ENCODE results near the gene GLI3. TPM values are rescaled to one million over a fixed set of nuclear protein-coding genes. Genes with fewer than 3 reads are reported as not detected.
A peak's percentile ranks its signal among the peaks of the same experiment; 100 is the strongest.

GLI3 gene
- total and polyA plus RNA-seq, 2 donors (not counting 1 experiment from before 2014, with no cell fraction given) = 6.4 to 6.5 TPM

- no peak overlapping the region for H2AFZ ChIP-seq (ENCODE audit: low read length)
- no peaks in the 10 kb centered on the region for H3K79me2 ChIP-seq (ENCODE audit: control insufficient read depth, insufficient read depth, low read length)
- H3K4me2 ChIP-seq (ENCODE audit: extremely low read depth, insufficient read depth, low read length) = no peak overlapping the region
- no peaks in the 10 kb centered on the region for H3K36me3 ChIP-seq (ENCODE audit: control insufficient read depth, insufficient read depth, low read length)
- H3K27ac ChIP-seq (ENCODE audit: insufficient read depth, low read length) = no peak overlapping the region
- H4K20me1 ChIP-seq (ENCODE audit: control insufficient read depth, extremely low read depth, insufficient read depth, low read length) = no peaks in the 10 kb centered on the region
- H3K27me3 ChIP-seq (ENCODE audit: control insufficient read depth, insufficient read depth, low read length) = no peaks in the 10 kb centered on the region
- H3K9ac ChIP-seq (ENCODE audit: insufficient read depth, low read length) = no peak overlapping the region
- H3K9me3 ChIP-seq (ENCODE audit: control insufficient read depth, insufficient read depth, low read depth, low read length) = no peaks in the 10 kb centered on the region
- TF ChIP-seq EZH2 (IDR thresholded peaks at IDR 0.05; ENCODE audit: low read length, missing control alignments) (no peak), CTCF (conservative IDR thresholded peaks at IDR 0.05 in 1 of 2, IDR thresholded peaks at IDR 0.05 in 1 of 2; ENCODE audit: low read depth in 1 of 2, low read length in 2 of 2) (no peak)
- peaks cover 6% of the 10 kb centered on the region for H3K4me1 ChIP-seq (ENCODE audit: control insufficient read depth, extremely low read depth, insufficient read depth, low read length)
- H3K4me3 ChIP-seq (replicated peaks in 1 of 4; ENCODE audit: control extremely low read depth in 1 of 4, insufficient read depth in 1 of 4, low read depth in 3 of 4, low read length in 4 of 4) = no peak overlapping the region
- peak; percentile 62 to 73 for DNase-seq (ENCODE audit: low read depth in 2 of 2)
Observed at GRCh38 chr7:41984888-41985287, 252.1 kb downstream of the GLI3 start.

GRCh38 chr7:41981046-41982040 lies 255.7 kb downstream of the GLI3 start:
- Histone ChIP-seq H3K9me3 (ENCODE audit: control insufficient read depth, insufficient read depth, low read depth, low read length) (no peaks in the 10 kb centered on the region), H3K9ac (ENCODE audit: insufficient read depth, low read length) (no peak overlapping the region), H3K4me2 (ENCODE audit: extremely low read depth, insufficient read depth, low read length) (no peak overlapping the region), H3K79me2 (ENCODE audit: control insufficient read depth, insufficient read depth, low read length) (no peaks in the 10 kb centered on the region), H4K20me1 (ENCODE audit: control insufficient read depth, extremely low read depth, insufficient read depth, low read length) (no peaks in the 10 kb centered on the region), H3K27me3 (ENCODE audit: control insufficient read depth, insufficient read depth, low read length) (no peaks in the 10 kb centered on the region), H3K36me3 (ENCODE audit: control insufficient read depth, insufficient read depth, low read length) (no peaks in the 10 kb centered on the region), H2AFZ (ENCODE audit: low read length) (no peak overlapping the region), H3K4me1 (ENCODE audit: control insufficient read depth, extremely low read depth, insufficient read depth, low read length) (peaks cover 10% of the 10 kb centered on the region), H3K27ac (ENCODE audit: insufficient read depth, low read length) (no peak overlapping the region), H3K4me3 (replicated peaks in 1 of 4; ENCODE audit: control extremely low read depth in 1 of 4, insufficient read depth in 1 of 4, low read depth in 3 of 4, low read length in 4 of 4) (no peak overlapping the region)
- DNase-seq (ENCODE audit: low read depth in 2 of 2) = no peak
- TF ChIP-seq EZH2 (IDR thresholded peaks at IDR 0.05; ENCODE audit: low read length, missing control alignments) (no peak), CTCF (conservative IDR thresholded peaks at IDR 0.05 in 1 of 2, IDR thresholded peaks at IDR 0.05 in 1 of 2; ENCODE audit: low read depth in 1 of 2, low read length in 2 of 2) (no peak)

GRCh38 chr7:41979834-41980307 lies 257.1 kb downstream of the GLI3 start:
- H3K4me3 ChIP-seq (replicated peaks in 1 of 4; ENCODE audit: control extremely low read depth in 1 of 4, insufficient read depth in 1 of 4, low read depth in 3 of 4, low read length in 4 of 4) = no peak overlapping the region
- TF ChIP-seq CTCF (conservative IDR thresholded peaks at IDR 0.05 in 1 of 2, IDR thresholded peaks at IDR 0.05 in 1 of 2; ENCODE audit: low read depth in 1 of 2, low read length in 2 of 2) = peak; percentile 67 to 88
- TF ChIP-seq EZH2 (IDR thresholded peaks at IDR 0.05; ENCODE audit: low read length, missing control alignments) = no peak
- H3K36me3 ChIP-seq (ENCODE audit: control insufficient read depth, insufficient read depth, low read length) = no peaks in the 10 kb centered on the region
- peak overlapping the region; percentile 32 for H3K4me2 ChIP-seq (ENCODE audit: extremely low read depth, insufficient read depth, low read length)
- no peaks in the 10 kb centered on the region for H3K9me3 ChIP-seq (ENCODE audit: control insufficient read depth, insufficient read depth, low read depth, low read length)
- H3K4me1 ChIP-seq (ENCODE audit: control insufficient read depth, extremely low read depth, insufficient read depth, low read length) = peaks cover 7% of the 10 kb centered on the region
- H4K20me1 ChIP-seq (ENCODE audit: control insufficient read depth, extremely low read depth, insufficient read depth, low read length) = no peaks in the 10 kb centered on the region
- H2AFZ ChIP-seq (ENCODE audit: low read length) = no peak overlapping the region
- DNase-seq (ENCODE audit: low read depth in 2 of 2) = peak; percentile 41 to 73
- no peaks in the 10 kb centered on the region for H3K79me2 ChIP-seq (ENCODE audit: control insufficient read depth, insufficient read depth, low read length)
- no peak overlapping the region for H3K27ac ChIP-seq (ENCODE audit: insufficient read depth, low read length)
- no peaks in the 10 kb centered on the region for H3K27me3 ChIP-seq (ENCODE audit: control insufficient read depth, insufficient read depth, low read length)
- no peak overlapping the region for H3K9ac ChIP-seq (ENCODE audit: insufficient read depth, low read length)

All from fibroblast of lung (primary cell).